Measurements from ENCODE around the gene PEX5L. TPM values are rescaled to one million over a fixed set of nuclear protein-coding genes. Genes with fewer than 3 reads are reported as not detected.

The PEX5L gene, protein sequence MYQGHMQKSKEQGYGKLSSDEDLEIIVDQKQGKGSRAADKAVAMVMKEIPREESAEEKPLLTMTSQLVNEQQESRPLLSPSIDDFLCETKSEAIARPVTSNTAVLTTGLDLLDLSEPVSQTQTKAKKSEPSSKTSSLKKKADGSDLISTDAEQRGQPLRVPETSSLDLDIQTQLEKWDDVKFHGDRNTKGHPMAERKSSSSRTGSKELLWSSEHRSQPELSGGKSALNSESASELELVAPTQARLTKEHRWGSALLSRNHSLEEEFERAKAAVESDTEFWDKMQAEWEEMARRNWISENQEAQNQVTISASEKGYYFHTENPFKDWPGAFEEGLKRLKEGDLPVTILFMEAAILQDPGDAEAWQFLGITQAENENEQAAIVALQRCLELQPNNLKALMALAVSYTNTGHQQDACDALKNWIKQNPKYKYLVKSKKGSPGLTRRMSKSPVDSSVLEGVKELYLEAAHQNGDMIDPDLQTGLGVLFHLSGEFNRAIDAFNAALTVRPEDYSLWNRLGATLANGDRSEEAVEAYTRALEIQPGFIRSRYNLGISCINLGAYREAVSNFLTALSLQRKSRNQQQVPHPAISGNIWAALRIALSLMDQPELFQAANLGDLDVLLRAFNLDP
- 45.4 TPM for total RNA-seq

DNA sequence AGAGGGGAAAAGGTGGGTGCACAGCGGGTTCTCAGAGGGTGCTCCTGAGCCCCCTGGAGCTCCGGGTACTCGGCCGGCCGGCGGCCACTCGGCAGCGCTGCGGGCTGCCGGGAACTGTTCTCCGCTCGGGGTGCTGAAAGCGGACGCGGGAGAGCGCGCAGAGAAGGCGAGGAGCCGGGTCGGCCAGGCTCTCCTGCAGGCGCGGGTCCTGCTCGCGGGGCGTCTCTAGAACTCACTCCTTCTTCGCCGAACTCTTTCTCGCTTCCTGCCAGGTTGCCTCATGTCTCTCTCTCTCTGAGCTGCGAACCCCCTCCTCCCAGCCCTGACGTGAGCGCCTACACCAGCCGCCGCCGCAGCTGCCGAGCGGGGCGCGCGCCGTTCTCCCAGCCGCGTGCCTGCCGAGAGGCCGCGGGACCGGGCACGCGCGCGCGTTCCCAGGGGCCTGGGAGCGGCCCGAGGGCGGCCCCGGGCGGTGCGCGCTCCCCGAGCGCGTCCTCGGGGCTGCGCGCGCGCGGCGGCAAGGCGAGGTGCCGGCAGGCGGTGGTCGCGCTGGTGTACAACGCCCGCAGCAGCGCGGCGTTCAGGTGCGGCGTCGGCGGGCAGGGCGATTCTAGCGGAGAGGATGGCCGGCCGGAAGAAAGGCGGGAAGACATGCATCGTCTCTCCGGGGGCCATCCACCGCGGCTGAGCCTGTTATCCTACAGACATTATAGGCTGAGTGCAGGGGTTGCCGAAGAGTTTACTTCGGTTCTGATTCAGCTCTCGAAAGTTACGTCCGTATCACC is at the start of gene PEX5L:
Gene PEX5L, minus strand, starts transcription at position 267 of the 785 bp plus-strand sequence. CDS start 338 bp downstream, outside the sequence.

Data from parietal lobe (tissue), 1 donor.